Measurements from ENCODE around the gene PPP3CA.

- TF ChIP-seq, protein P1, sequence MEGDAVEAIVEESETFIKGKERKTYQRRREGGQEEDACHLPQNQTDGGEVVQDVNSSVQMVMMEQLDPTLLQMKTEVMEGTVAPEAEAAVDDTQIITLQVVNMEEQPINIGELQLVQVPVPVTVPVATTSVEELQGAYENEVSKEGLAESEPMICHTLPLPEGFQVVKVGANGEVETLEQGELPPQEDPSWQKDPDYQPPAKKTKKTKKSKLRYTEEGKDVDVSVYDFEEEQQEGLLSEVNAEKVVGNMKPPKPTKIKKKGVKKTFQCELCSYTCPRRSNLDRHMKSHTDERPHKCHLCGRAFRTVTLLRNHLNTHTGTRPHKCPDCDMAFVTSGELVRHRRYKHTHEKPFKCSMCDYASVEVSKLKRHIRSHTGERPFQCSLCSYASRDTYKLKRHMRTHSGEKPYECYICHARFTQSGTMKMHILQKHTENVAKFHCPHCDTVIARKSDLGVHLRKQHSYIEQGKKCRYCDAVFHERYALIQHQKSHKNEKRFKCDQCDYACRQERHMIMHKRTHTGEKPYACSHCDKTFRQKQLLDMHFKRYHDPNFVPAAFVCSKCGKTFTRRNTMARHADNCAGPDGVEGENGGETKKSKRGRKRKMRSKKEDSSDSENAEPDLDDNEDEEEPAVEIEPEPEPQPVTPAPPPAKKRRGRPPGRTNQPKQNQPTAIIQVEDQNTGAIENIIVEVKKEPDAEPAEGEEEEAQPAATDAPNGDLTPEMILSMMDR (conservative IDR thresholded peaks at IDR 0.05 in 1 of 2, IDR thresholded peaks at IDR 0.05 in 1 of 2; ENCODE audit: extremely low read depth in 1 of 2, insufficient read depth in 1 of 2, low read depth in 1 of 2, low read length in 2 of 2) = no peak
- no peak for TF ChIP-seq EZH2 (IDR thresholded peaks at IDR 0.05; ENCODE audit: borderline replicate concordance, low read length)
Observed at GRCh38 chr4:101239665-101240064, 107.7 kb downstream of the PPP3CA start.
